GM10248 (cell line): ENCODE measurements around the gene COG5.

Experiments
- CTCF ChIA-PET: fragments of 300-600 bp; sonication (Branson Sonifier 250); formaldehyde crosslinking; extraction: SDS; loops from one replicate; lab custom pipeline; 2021; ENCODE audit warnings: antibody characterized with exemption; lab: Yijun Ruan, JAX
- POLR2A ChIA-PET: fragments of 350-650 bp; sonication (Branson Sonifier 250); formaldehyde crosslinking; extraction: SDS; loops from one replicate; lab custom pipeline; 2020; ENCODE audit warnings: antibody characterized with exemption; lab: Yijun Ruan, JAX
- DNase-seq: peaks from one replicate; pipeline ENCODE4 v3.0.0; 2012; ENCODE audit errors: extremely low spot score
- CTCF ChIP-seq: IDR thresholded peaks from 2 replicates; pipeline ENCODE4 v1.5.1; 2012; ENCODE audit warnings: mild to moderate bottlenecking, low read depth; ENCODE audit errors: extremely low read depth, missing control alignments, control extremely low read depth

COG5 gene

GRCh38 chr7:107394276-107394675, 169.4 kb downstream of the COG5 start:
- POLR2A ChIA-PET: no interaction called here
- CTCF ChIA-PET: interaction anchor here (2.1 kb wide), 1 partner anchor 10 kb away, joined by 5 read pairs; no protein-coding TSS in a partner anchor
- DNase-seq: no peak
- no peak for TF ChIP-seq CTCF

GRCh38 chr7:107392830-107393229, 170.9 kb downstream of the COG5 start:
- DNase-seq: no peak
- TF ChIP-seq CTCF: no peak
- CTCF ChIA-PET: interaction anchor here (0.8 to 1.8 kb wide), 4 partner anchors 9 to 57 kb away, joined by 3 to 12 read pairs (median 4); no protein-coding TSS in a partner anchor
- POLR2A ChIA-PET: no interaction called here

- ChIA-PET POLR2A (no interaction called here), CTCF (no interaction called here)
- TF ChIP-seq CTCF: no peak
- DNase-seq: no peak
Observed at GRCh38 chr7:107390916-107391315, 172.8 kb downstream of the COG5 start.

GRCh38 chr7:107388604-107389003, 175.1 kb downstream of the COG5 start:
- TF ChIP-seq CTCF: no peak
- DNase-seq: no peak
- ChIA-PET CTCF (interaction anchor here (3.7 kb wide), 1 partner anchor 13 kb away, joined by 17 read pairs; no protein-coding TSS in a partner anchor), POLR2A (no interaction called here)

- CTCF ChIA-PET: interaction anchor here (3.7 kb wide), 1 partner anchor 14 kb away, joined by 17 read pairs; no protein-coding TSS in a partner anchor
- POLR2A ChIA-PET: no interaction called here
- TF ChIP-seq CTCF: no peak
- no peak for DNase-seq
Observed at GRCh38 chr7:107387573-107388219, 176.0 kb downstream of the COG5 start.

- ChIA-PET POLR2A (no interaction called here), CTCF (interaction anchor here (1.1 to 3.7 kb wide), 2 partner anchors 9 to 15 kb away, joined by 4 to 17 read pairs; no protein-coding TSS in a partner anchor)
- DNase-seq: no peak
- TF ChIP-seq CTCF: no peak
Observed at GRCh38 chr7:107387128-107387527, 176.6 kb downstream of the COG5 start.
